H1 (cell line): Measurements from ENCODE around the gene PDE4D. TPM values are rescaled to one million over a fixed set of nuclear protein-coding genes. Genes with fewer than 3 reads are reported as not detected.

ENCODE experiments used
- HDAC2 ChIP-seq, 2 experiments: fragments of 300-600 bp in 1 of 2; sonication (generic) in 1 of 2; IDR thresholded peaks; 2 replicates each; pipeline ENCODE4 v1.6.1; 2011 to 2012; ENCODE audit warnings: low read depth in 2 of 2, low read length in 2 of 2, mild to moderate bottlenecking in 2 of 2, moderate library complexity in 2 of 2, borderline replicate concordance in 1 of 2, inconsistent platforms in 1 of 2
- SP4 ChIP-seq: IDR thresholded peaks from 2 replicates; pipeline ENCODE4 v1.6.1; 2012; ENCODE audit warnings: low read length, inconsistent platforms
- TCF12 ChIP-seq: IDR thresholded peaks from 2 replicates; pipeline ENCODE4 v1.6.1; 2011; ENCODE audit warnings: low read depth, mild to moderate bottlenecking, low read length
- TEAD4 ChIP-seq: IDR thresholded peaks from 2 replicates; pipeline ENCODE4 v1.6.1; 2012; ENCODE audit warnings: low read depth, low read length, inconsistent platforms, mixed read lengths
- ZNF274 ChIP-seq: IDR thresholded peaks from 2 replicates; pipeline ENCODE4 v1.7.0; 2012; ENCODE audit warnings: low read length, borderline replicate concordance; ENCODE audit errors: extremely low read depth
- polyA plus RNA-seq, 7 experiments: library from polyadenylated mRNA; depleted of rRNA in 3 of 7; stranded (reverse) in 5 of 7; unstranded in 2 of 7; fragments of >200 nt in 5 of 7; fragments of 200-250 nt in 2 of 7; gene quantifications; 1 replicate in 5 of 7; 2 replicates in 1 of 7; 4 replicates in 1 of 7; pipeline versions ENCODE4 v1.2.1 to v1.2.3, GENCODE V29; 2011 to 2013; ENCODE audit warnings: missing spikeins in 2 of 7, mixed read lengths in 2 of 7
- total RNA-seq: library from RNA; stranded (reverse); fragmentation: NEBNext Ultra II Directional; extraction: Animal tissue kit (Norgen Biotek cat#: 25700); gene quantifications from 2 replicates; pipeline ENCODE4 v1.2.1, GENCODE V29; 2021
- TF ChIP-seq, protein P1 (sequence below): IDR thresholded peaks from 2 replicates; pipeline ENCODE4 v1.6.1; 2012; ENCODE audit warnings: low read length, inconsistent platforms

Gene PDE4D
- total and polyA plus RNA-seq, 2 of the 8 experiments (the other 6 are each of a cell fraction or from before 2014, with no cell fraction given), result 2.3 to 3.7 TPM

- no peak for TF ChIP-seq SP4
- no peak for TF ChIP-seq TEAD4
- TF ChIP-seq TCF12, result no peak
- TF ChIP-seq, protein P1, sequence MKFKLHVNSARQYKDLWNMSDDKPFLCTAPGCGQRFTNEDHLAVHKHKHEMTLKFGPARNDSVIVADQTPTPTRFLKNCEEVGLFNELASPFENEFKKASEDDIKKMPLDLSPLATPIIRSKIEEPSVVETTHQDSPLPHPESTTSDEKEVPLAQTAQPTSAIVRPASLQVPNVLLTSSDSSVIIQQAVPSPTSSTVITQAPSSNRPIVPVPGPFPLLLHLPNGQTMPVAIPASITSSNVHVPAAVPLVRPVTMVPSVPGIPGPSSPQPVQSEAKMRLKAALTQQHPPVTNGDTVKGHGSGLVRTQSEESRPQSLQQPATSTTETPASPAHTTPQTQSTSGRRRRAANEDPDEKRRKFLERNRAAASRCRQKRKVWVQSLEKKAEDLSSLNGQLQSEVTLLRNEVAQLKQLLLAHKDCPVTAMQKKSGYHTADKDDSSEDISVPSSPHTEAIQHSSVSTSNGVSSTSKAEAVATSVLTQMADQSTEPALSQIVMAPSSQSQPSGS, result no peak
- TF ChIP-seq HDAC2 (IDR thresholded peaks at IDR 0.05; ENCODE audit: borderline replicate concordance in 1 of 2, low read depth in 2 of 2, low read length in 2 of 2), result no peak
- no peak for TF ChIP-seq ZNF274
Observed at GRCh38 chr5:59366784-59367183, 526.7 kb downstream of the PDE4D start (continued).
